ENCODE measurements around the gene LRRTM4. TPM values are rescaled to one million over a fixed set of nuclear protein-coding genes. Genes with fewer than 3 reads are reported as not detected.

The LRRTM4 gene
- total RNA-seq, 1 donor from 2014 or later: not detected

DNA sequence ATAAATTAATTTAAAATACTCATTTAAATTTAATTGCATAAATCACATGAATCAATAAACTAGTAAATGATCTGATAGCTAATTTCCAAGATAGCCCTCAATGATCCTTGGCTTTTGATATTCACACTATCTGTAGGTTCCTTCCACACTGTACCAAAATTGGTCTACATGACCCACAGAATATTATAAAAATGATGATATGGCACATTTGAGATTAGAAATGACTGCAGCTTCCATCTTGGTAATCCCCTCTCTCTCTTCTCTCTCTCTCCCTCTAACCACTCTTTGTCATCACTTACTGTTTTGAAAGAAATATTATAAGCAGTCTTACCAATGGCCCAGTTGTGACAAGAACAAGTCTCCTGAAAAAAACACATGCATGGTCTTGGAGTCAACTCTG, 394.8 kb downstream of the LRRTM4 start:
- H3K36me3 ChIP-seq (ENCODE audit: control insufficient read depth, insufficient read depth, low read length): no peaks in the 10 kb centered on the region
- TF ChIP-seq, protein P1, sequence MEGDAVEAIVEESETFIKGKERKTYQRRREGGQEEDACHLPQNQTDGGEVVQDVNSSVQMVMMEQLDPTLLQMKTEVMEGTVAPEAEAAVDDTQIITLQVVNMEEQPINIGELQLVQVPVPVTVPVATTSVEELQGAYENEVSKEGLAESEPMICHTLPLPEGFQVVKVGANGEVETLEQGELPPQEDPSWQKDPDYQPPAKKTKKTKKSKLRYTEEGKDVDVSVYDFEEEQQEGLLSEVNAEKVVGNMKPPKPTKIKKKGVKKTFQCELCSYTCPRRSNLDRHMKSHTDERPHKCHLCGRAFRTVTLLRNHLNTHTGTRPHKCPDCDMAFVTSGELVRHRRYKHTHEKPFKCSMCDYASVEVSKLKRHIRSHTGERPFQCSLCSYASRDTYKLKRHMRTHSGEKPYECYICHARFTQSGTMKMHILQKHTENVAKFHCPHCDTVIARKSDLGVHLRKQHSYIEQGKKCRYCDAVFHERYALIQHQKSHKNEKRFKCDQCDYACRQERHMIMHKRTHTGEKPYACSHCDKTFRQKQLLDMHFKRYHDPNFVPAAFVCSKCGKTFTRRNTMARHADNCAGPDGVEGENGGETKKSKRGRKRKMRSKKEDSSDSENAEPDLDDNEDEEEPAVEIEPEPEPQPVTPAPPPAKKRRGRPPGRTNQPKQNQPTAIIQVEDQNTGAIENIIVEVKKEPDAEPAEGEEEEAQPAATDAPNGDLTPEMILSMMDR (IDR thresholded peaks at IDR 0.05; ENCODE audit: insufficient read depth, low read length, poor library complexity, severe bottlenecking): no peak
- no peak for DNase-seq (ENCODE audit: low read depth)
- H3K27me3 ChIP-seq (ENCODE audit: control insufficient read depth, insufficient read depth, low read length): no peaks in the 10 kb centered on the region
- H3K4me3 ChIP-seq (ENCODE audit: low read depth, low read length): no peak overlapping the region

GRCh38 chr2:77121518-77121917, 400.7 kb downstream of the LRRTM4 start:
- DNase-seq (ENCODE audit: low read depth): no peak
- Histone ChIP-seq H3K36me3 (ENCODE audit: control insufficient read depth, insufficient read depth, low read length) (no peaks in the 10 kb centered on the region), H3K27me3 (ENCODE audit: control insufficient read depth, insufficient read depth, low read length) (no peaks in the 10 kb centered on the region), H3K4me3 (ENCODE audit: low read depth, low read length) (no peak overlapping the region)
- TF ChIP-seq, protein P1 (IDR thresholded peaks at IDR 0.05; ENCODE audit: insufficient read depth, low read length, poor library complexity, severe bottlenecking): no peak

DNA sequence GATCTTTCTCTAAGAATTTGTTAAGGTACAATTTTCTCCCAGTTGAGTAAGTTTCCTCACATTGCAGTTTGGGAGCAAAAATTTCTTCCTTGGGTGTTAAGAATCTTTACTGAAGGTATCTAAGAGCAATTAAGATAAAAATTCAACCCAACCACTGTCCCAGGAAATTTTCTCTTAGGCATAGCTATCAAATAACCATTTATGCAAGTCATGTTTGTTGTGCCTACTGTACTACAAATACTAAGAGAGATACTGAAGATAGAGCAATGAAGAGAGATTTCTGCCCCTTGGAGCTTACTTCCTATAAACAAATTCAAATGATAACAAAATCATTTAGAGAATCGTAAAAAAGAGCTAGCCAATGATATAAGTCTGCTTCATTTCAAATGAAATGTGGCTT, 402.8 kb downstream of the LRRTM4 start:
- TF ChIP-seq, protein P1 (IDR thresholded peaks at IDR 0.05; ENCODE audit: insufficient read depth, low read length, poor library complexity, severe bottlenecking): no peak
- DNase-seq (ENCODE audit: low read depth): no peak
- no peak overlapping the region for H3K4me3 ChIP-seq (ENCODE audit: low read depth, low read length)
- no peaks in the 10 kb centered on the region for H3K27me3 ChIP-seq (ENCODE audit: control insufficient read depth, insufficient read depth, low read length)
- no peaks in the 10 kb centered on the region for H3K36me3 ChIP-seq (ENCODE audit: control insufficient read depth, insufficient read depth, low read length)

- DNase-seq (ENCODE audit: low read depth): no peak
- Histone ChIP-seq H3K4me3 (ENCODE audit: low read depth, low read length) (no peak overlapping the region), H3K36me3 (ENCODE audit: control insufficient read depth, insufficient read depth, low read length) (no peaks in the 10 kb centered on the region), H3K27me3 (ENCODE audit: control insufficient read depth, insufficient read depth, low read length) (no peaks in the 10 kb centered on the region)
- TF ChIP-seq, protein P1 (IDR thresholded peaks at IDR 0.05; ENCODE audit: insufficient read depth, low read length, poor library complexity, severe bottlenecking): no peak
Measured at GRCh38 chr2:77108915-77109314, 413.3 kb downstream of the LRRTM4 start.

- DNase-seq (ENCODE audit: low read depth): no peak
- Histone ChIP-seq H3K36me3 (ENCODE audit: control insufficient read depth, insufficient read depth, low read length) (no peaks in the 10 kb centered on the region), H3K27me3 (ENCODE audit: control insufficient read depth, insufficient read depth, low read length) (no peaks in the 10 kb centered on the region), H3K4me3 (ENCODE audit: low read depth, low read length) (no peak overlapping the region)
- TF ChIP-seq, protein P1 (IDR thresholded peaks at IDR 0.05; ENCODE audit: insufficient read depth, low read length, poor library complexity, severe bottlenecking): no peak
Measured at GRCh38 chr2:77105008-77105407, 417.2 kb downstream of the LRRTM4 start.

- Histone ChIP-seq H3K27me3 (ENCODE audit: control insufficient read depth, insufficient read depth, low read length) (no peaks in the 10 kb centered on the region), H3K4me3 (ENCODE audit: low read depth, low read length) (no peak overlapping the region), H3K36me3 (ENCODE audit: control insufficient read depth, insufficient read depth, low read length) (no peaks in the 10 kb centered on the region)
- TF ChIP-seq, protein P1 (IDR thresholded peaks at IDR 0.05; ENCODE audit: insufficient read depth, low read length, poor library complexity, severe bottlenecking): no peak
- DNase-seq (ENCODE audit: low read depth): no peak
Measured at GRCh38 chr2:77104554-77104953, 417.6 kb downstream of the LRRTM4 start.

Data from kidney epithelial cell (primary cell).